Measurements from ENCODE around the gene GPR35.

The GPR35 gene

DNA sequence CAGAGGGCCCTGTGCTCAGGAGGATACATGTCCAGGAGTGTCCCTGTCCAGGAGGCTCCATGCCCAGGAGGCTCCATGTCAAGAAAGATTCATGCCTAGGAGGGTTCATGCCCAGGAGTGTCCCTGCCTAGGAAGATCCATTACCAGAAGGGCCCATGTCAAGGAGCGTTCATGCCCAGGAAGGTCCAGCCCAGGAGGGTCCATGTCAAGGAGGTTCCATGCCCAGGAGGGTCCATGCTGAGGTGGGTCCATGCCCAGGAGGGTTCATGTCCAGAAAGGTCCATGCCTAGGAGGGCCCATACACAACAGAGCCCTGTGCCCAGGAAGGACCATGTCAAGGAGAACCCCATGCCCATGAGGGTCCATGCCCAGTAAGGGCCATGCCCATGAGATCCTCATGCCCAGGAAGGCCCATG lies 7.0 kb downstream of the GPR35 start:
- no peak overlapping the region for H3K4me3 ChIP-seq
- peaks cover 9 to 19% (median 17%) of the 10 kb centered on the region in 10 experiments for H3K4me1 ChIP-seq
- H3K36me3 ChIP-seq: peaks cover 0 to 16% (median 6%) of the 10 kb centered on the region in 11 experiments; a peak in 8 of 22 replicates
- H4K20me1 ChIP-seq: no peaks in the 10 kb centered on the region
- H3K9ac ChIP-seq: no peak overlapping the region
- H3K9me3 ChIP-seq (replicated peaks in 1 of 11): peaks cover 38 to 50% (median 45%) of the 10 kb centered on the region in 11 experiments
- no peak overlapping the region for H3K4me2 ChIP-seq
- no peak for TF ChIP-seq Cebpa-rat (IDR thresholded peaks at IDR 0.05)
- no peak overlapping the region for H3K27ac ChIP-seq
- H3K27me3 ChIP-seq: no peaks in the 10 kb centered on the region

DNA sequence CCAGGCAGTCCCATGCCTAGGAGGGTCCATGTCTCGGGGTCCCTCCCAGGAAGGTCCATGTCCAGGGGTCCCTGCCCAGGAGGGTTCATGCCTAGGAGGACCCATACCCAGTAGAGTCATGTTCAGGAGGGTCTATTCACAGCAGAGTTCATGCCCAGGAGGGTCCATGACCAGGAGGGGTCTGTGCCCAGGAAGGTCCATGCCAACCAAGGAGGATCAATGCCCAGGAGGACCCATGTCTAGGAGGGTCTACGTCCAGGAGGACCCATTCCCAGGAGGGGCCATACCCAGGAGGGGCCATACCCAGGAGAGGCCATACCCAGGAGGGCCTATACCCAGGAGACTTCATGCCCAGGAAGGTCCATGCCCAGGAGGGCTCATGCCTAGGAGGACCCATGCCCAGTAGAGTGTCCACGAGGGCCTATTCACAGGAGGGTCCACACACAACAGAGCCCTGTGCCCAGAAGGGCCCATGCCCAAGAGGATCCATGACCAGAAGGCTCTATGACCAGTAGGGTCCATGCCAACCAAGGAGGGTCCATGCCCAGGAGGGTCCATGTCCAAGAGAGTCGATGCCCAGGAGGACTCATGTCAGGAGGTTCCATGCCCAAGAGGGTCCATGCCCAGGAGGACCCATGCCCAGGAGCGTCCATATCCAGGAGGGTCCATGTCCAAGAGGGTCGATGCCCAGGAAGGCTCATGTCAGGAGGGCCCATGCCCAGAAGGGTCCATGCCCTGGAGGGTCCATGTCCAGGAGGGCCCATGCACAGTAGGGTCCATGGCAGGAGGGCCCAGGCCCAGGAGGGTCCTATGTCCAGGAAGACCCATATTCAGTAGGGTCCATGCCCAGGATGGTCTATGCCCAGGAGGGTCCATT lies 10.1 kb downstream of the GPR35 start:
- no peak for TF ChIP-seq Cebpa-rat (IDR thresholded peaks at IDR 0.05)
- Histone ChIP-seq H3K27me3 (no peaks in the 10 kb centered on the region), H3K27ac (no peak overlapping the region), H3K4me3 (no peak overlapping the region), H3K36me3 (peaks cover 0 to 12% (median 6%) of the 10 kb centered on the region in 11 experiments; a peak in 8 of 22 replicates), H3K9ac (no peak overlapping the region), H3K4me2 (no peak overlapping the region), H4K20me1 (no peaks in the 10 kb centered on the region), H3K4me1 (no peaks in the 10 kb centered on the region), H3K9me3 (replicated peaks in 1 of 11) (peaks cover 46 to 68% (median 57%) of the 10 kb centered on the region in 11 experiments)

DNA sequence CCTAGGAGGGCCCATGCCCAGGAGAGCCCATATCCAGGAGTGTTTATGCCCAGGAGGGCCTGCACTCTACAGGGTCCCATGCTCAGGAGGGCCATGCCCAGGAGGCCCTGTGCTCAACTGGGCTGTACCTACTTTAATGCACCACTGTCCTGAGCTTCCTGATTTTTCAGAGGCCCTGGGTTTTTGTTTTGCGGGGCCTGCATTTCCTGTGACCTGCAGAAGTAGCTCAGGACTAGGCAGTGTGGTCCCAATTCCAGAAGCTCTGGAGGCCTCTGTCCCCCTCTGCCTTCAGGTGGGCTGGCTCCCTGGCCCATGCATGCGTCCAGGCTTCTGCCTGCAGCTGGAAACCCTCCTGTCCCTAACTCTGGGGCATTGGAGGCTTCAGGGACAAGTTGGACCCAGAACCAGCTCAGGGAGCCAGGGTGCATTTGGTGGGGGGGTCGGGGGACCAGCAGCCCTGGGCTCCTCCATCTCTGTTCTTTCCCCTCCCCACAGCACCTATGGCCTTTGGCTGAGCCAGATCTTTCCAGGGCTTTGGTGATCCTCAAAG lies 10.8 kb downstream of the GPR35 start:
- Histone ChIP-seq H3K27me3 (no peaks in the 10 kb centered on the region), H3K4me3 (no peak overlapping the region), H3K36me3 (peaks cover 0 to 11% (median 0%) of the 10 kb centered on the region in 11 experiments; a peak in 7 of 22 replicates), H3K4me2 (no peak overlapping the region), H3K27ac (no peak overlapping the region), H4K20me1 (no peaks in the 10 kb centered on the region), H3K9ac (no peak overlapping the region), H3K9me3 (replicated peaks in 1 of 11) (peaks cover 46 to 75% (median 60%) of the 10 kb centered on the region in 11 experiments), H3K4me1 (no peaks in the 10 kb centered on the region)
- no peak for TF ChIP-seq Cebpa-rat (IDR thresholded peaks at IDR 0.05)

- Histone ChIP-seq H3K27ac (no peak overlapping the region), H4K20me1 (no peaks in the 10 kb centered on the region), H3K9me3 (replicated peaks in 1 of 11) (peaks cover 46 to 78% (median 61%) of the 10 kb centered on the region in 11 experiments), H3K4me3 (no peak overlapping the region), H3K27me3 (no peaks in the 10 kb centered on the region), H3K4me2 (no peak overlapping the region), H3K4me1 (no peaks in the 10 kb centered on the region), H3K36me3 (peaks cover 0 to 11% (median 0%) of the 10 kb centered on the region in 11 experiments; a peak in 7 of 22 replicates), H3K9ac (no peak overlapping the region)
- no peak for TF ChIP-seq Cebpa-rat (IDR thresholded peaks at IDR 0.05)
Measured at GRCh38 chr2:240636563-240637115, 11.4 kb downstream of the GPR35 start.

GRCh38 chr2:240637116-240637900 lies 12.0 kb downstream of the GPR35 start:
- TF ChIP-seq Cebpa-rat (IDR thresholded peaks at IDR 0.05): no peak
- no peak overlapping the region for H3K4me3 ChIP-seq

DNA sequence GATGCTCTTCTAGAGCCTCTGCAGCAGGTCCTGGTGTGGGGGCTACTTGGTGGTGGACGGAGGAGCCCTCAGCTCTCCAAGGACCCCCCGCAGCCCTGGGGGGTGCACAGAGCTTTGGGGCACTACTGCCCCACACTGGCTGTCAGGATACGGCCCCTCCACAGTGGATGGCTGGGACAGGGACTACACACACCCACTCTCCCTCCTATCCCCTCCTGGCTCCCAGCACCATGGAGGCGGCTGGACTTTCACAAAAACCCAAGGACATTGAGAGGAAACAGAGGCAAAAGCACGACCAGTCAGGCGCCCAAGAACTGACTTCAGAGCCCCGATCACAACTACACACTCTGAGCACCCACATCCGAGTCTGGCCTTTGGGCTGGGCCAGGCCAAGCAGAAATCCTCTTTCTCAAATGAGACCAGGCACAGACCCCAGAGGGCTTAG lies 12.6 kb downstream of the GPR35 start:
- H3K9ac ChIP-seq: no peak overlapping the region
- no peaks in the 10 kb centered on the region for H4K20me1 ChIP-seq
- no peak for TF ChIP-seq Cebpa-rat (IDR thresholded peaks at IDR 0.05)
- H3K27me3 ChIP-seq: no peaks in the 10 kb centered on the region
- no peak overlapping the region for H3K27ac ChIP-seq
- H3K9me3 ChIP-seq (replicated peaks in 1 of 11): peaks cover 34 to 78% (median 61%) of the 10 kb centered on the region in 11 experiments
- no peak overlapping the region for H3K4me2 ChIP-seq
- peaks cover 0 to 10% (median 0%) of the 10 kb centered on the region in 11 experiments; a peak in 4 of 22 replicates for H3K36me3 ChIP-seq
- H3K4me1 ChIP-seq: no peaks in the 10 kb centered on the region
- no peak overlapping the region for H3K4me3 ChIP-seq

More at GRCh38 chr2:240637116-240637900, 12.0 kb downstream of the GPR35 start:
- H3K9ac ChIP-seq: no peak overlapping the region
- H3K4me2 ChIP-seq: no peak overlapping the region
- H3K36me3 ChIP-seq: peaks cover 0 to 10% (median 0%) of the 10 kb centered on the region in 11 experiments; a peak in 6 of 22 replicates
- no peak overlapping the region for H3K27ac ChIP-seq
- no peaks in the 10 kb centered on the region for H3K27me3 ChIP-seq
- no peaks in the 10 kb centered on the region for H3K4me1 ChIP-seq
- H3K9me3 ChIP-seq (replicated peaks in 1 of 11): peaks cover 40 to 78% (median 61%) of the 10 kb centered on the region in 11 experiments
- no peaks in the 10 kb centered on the region for H4K20me1 ChIP-seq

DNA sequence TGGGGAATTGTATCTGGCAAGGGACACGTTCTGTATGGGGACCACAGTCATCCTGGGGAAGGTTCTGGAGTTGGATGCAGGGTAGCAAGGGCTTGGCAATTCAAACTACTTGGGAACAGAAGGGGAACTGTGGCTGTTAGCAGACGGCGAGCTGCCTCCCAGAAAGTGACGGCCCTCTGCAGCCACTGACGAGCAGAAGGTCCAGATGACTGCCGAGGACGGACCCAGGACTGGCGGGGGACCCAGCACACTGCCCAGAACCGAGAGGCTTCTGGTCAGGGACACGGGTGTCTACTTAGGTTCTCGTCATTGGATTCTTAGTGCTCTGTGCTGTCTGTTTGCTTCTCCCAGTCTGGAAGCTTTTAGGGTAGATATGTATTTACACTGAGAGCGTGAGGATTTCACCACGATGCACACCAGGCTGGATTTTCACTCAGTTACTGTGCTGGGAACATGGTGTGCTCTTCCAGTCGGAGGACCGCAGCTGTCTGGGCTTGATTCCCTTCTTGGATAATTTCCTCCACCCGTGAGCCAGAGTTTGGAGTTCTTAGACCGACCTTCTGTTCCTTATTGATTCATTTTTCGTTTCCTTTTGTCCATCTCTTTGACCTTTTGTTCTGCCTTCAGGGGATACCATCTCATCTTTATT lies 13.4 kb downstream of the GPR35 start:
- H3K4me2 ChIP-seq: no peak overlapping the region
- no peak for TF ChIP-seq Cebpa-rat (IDR thresholded peaks at IDR 0.05)
- no peak overlapping the region for H3K9ac ChIP-seq
- H3K27ac ChIP-seq: no peak overlapping the region
- H3K36me3 ChIP-seq: peaks cover 0 to 9% (median 0%) of the 10 kb centered on the region in 11 experiments; a peak in 4 of 22 replicates
- H3K9me3 ChIP-seq (replicated peaks in 1 of 11): peaks cover 27 to 78% (median 56%) of the 10 kb centered on the region in 11 experiments
- no peak overlapping the region for H3K4me3 ChIP-seq
- 0 out of 20 replicates have a peak, but pooled peaks cover 0 to under 1% (median 0%) of the 10 kb centered on the region in 10 experiments for H3K4me1 ChIP-seq
- H3K27me3 ChIP-seq: no peaks in the 10 kb centered on the region
- H4K20me1 ChIP-seq: no peaks in the 10 kb centered on the region

GRCh38 chr2:240639566-240639965 lies 14.3 kb downstream of the GPR35 start:
- no peak for TF ChIP-seq Cebpa-rat (IDR thresholded peaks at IDR 0.05)
- Histone ChIP-seq H4K20me1 (no peaks in the 10 kb centered on the region), H3K9ac (no peak overlapping the region), H3K4me1 (peaks cover 0 to 9% (median 6%) of the 10 kb centered on the region in 10 experiments; a peak in 13 of 20 replicates), H3K4me2 (no peak overlapping the region), H3K36me3 (0 out of 22 replicates have a peak, but pooled peaks cover 0 to under 1% (median 0%) of the 10 kb centered on the region in 11 experiments), H3K9me3 (replicated peaks in 1 of 11) (peaks cover 17 to 68% (median 47%) of the 10 kb centered on the region in 11 experiments), H3K4me3 (no peak overlapping the region), H3K27ac (no peak overlapping the region), H3K27me3 (no peaks in the 10 kb centered on the region)

Data from BLaER1 treated with 17β-estradiol and CSF1 and Interleukin-3, amounts not matched to agents 10 nM and 100 nM (cell line).